Vagina (tissue), 2 donors: ENCODE measurements around the gene ANGPT4.

Experiments
- POLR2A ChIP-seq, 2 donors: fragments of 450-650 bp; IDR thresholded peaks; one replicate each; pipeline ENCODE4 v1.6.1; 2017; ENCODE audit warnings: antibody characterized with exemption in 2 of 2, mild to moderate bottlenecking in 2 of 2, moderate library complexity in 2 of 2
- POLR2AphosphoS5 ChIP-seq, 2 donors: sonication (generic); formaldehyde crosslinking; IDR thresholded peaks; one replicate each; pipeline ENCODE4 v1.9.0; 2017; ENCODE audit warnings: antibody characterized with exemption in 2 of 2, mild to moderate bottlenecking in 2 of 2, low read depth in 1 of 2; ENCODE audit not compliant: insufficient read depth in 1 of 2
- TF ChIP-seq, protein P1 (sequence below), 3 experiments: fragments of 450-650 bp in 2 of 3; fragments of 200-600 bp in 1 of 3; sonication (generic) in 1 of 3; IDR thresholded peaks; one replicate each; pipeline ENCODE4 v1.5.1; 2017 to 2019; ENCODE audit warnings: antibody characterized with exemption in 3 of 3, mild to moderate bottlenecking in 2 of 3, moderate library complexity in 2 of 3

DNA sequence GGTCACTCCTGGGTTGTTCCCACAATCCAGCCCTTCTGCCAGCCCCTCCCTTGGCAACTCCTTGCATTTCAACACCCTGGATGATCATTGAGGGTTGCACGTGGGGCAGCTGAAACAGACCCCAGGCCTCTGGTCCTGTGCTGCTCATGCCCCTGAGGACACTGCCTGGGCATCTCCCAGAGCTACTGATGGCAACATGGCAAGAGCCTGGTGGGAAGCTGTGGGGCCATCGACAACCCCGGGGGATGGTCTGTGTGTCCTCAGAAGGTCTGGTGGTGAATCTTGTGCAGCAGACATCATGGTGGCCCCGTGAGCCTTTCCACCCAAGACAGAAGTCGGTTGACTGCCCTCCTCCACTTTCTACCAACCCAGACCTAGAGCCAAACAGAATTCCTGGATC lies 4.9 kb upstream of the ANGPT4 start:
- TF ChIP-seq, protein P1, sequence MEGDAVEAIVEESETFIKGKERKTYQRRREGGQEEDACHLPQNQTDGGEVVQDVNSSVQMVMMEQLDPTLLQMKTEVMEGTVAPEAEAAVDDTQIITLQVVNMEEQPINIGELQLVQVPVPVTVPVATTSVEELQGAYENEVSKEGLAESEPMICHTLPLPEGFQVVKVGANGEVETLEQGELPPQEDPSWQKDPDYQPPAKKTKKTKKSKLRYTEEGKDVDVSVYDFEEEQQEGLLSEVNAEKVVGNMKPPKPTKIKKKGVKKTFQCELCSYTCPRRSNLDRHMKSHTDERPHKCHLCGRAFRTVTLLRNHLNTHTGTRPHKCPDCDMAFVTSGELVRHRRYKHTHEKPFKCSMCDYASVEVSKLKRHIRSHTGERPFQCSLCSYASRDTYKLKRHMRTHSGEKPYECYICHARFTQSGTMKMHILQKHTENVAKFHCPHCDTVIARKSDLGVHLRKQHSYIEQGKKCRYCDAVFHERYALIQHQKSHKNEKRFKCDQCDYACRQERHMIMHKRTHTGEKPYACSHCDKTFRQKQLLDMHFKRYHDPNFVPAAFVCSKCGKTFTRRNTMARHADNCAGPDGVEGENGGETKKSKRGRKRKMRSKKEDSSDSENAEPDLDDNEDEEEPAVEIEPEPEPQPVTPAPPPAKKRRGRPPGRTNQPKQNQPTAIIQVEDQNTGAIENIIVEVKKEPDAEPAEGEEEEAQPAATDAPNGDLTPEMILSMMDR (IDR thresholded peaks at IDR 0.05), result no peak
- TF ChIP-seq POLR2A (IDR thresholded peaks at IDR 0.05) (no peak), POLR2AphosphoS5 (IDR thresholded peaks at IDR 0.05; ENCODE audit: insufficient read depth in 1 of 2, low read depth in 1 of 2) (no peak)
